H1 (cell line): ENCODE measurements around the gene TXK. TPM values are rescaled to one million over a fixed set of nuclear protein-coding genes. Genes with fewer than 3 reads are reported as not detected.

Source experiments
- EZH2 ChIP-seq: fragments of 200-600 bp; sonication (generic); IDR thresholded peaks from 2 replicates; pipeline ENCODE4 v1.7.1; 2012; ENCODE audit warnings: low read depth, mild to moderate bottlenecking, moderate library complexity, low read length, inconsistent platforms; ENCODE audit not compliant: severe bottlenecking
- GABPA ChIP-seq: IDR thresholded peaks from 2 replicates; pipeline ENCODE4 v1.6.1; 2011; ENCODE audit warnings: mild to moderate bottlenecking, low read length, moderate library complexity, borderline replicate concordance; ENCODE audit not compliant: insufficient read depth
- HDAC2 ChIP-seq, 2 experiments: fragments of 300-600 bp in 1 of 2; sonication (generic) in 1 of 2; IDR thresholded peaks; 2 replicates each; pipeline ENCODE4 v1.6.1; 2011 to 2012; ENCODE audit warnings: low read depth in 2 of 2, low read length in 2 of 2, mild to moderate bottlenecking in 2 of 2, moderate library complexity in 2 of 2, borderline replicate concordance in 1 of 2, inconsistent platforms in 1 of 2
- SIRT6 ChIP-seq: IDR thresholded peaks from one replicate; pipeline ENCODE4 v1.7.1; 2012; ENCODE audit warnings: low read length, inconsistent platforms
- SP4 ChIP-seq: IDR thresholded peaks from 2 replicates; pipeline ENCODE4 v1.6.1; 2012; ENCODE audit warnings: low read length, inconsistent platforms
- USF2 ChIP-seq: IDR thresholded peaks from 2 replicates; pipeline ENCODE4 v1.6.1; 2011; ENCODE audit warnings: low read length, improper control_type of control experiment
- YY1 ChIP-seq: IDR thresholded peaks from 2 replicates; pipeline ENCODE4 v1.6.1; 2011; ENCODE audit warnings: low read depth, mild to moderate bottlenecking, low read length
- polyA plus RNA-seq, 7 experiments: library from polyadenylated mRNA; depleted of rRNA in 3 of 7; stranded (reverse) in 5 of 7; unstranded in 2 of 7; fragments of >200 nt in 5 of 7; fragments of 200-250 nt in 2 of 7; gene quantifications; 1 replicate in 5 of 7; 2 replicates in 1 of 7; 4 replicates in 1 of 7; pipeline versions ENCODE4 v1.2.1 to v1.2.3, GENCODE V29; 2011 to 2013; ENCODE audit warnings: missing spikeins in 2 of 7, mixed read lengths in 2 of 7
- total RNA-seq: library from RNA; stranded (reverse); fragmentation: NEBNext Ultra II Directional; extraction: Animal tissue kit (Norgen Biotek cat#: 25700); gene quantifications from 2 replicates; pipeline ENCODE4 v1.2.1, GENCODE V29; 2021
- TF ChIP-seq, protein P1 (sequence below): fragments of 300-600 bp; sonication (generic); IDR thresholded peaks from 2 replicates; pipeline ENCODE4 v1.7.1; 2012; ENCODE audit warnings: low read length, moderate library complexity, mild to moderate bottlenecking, inconsistent platforms; ENCODE audit not compliant: insufficient replicate concordance

The TXK gene
- total and polyA plus RNA-seq, 2 of the 8 experiments (the other 6 are each of a cell fraction or from before 2014, with no cell fraction given): not detected

- TF ChIP-seq, protein P1, sequence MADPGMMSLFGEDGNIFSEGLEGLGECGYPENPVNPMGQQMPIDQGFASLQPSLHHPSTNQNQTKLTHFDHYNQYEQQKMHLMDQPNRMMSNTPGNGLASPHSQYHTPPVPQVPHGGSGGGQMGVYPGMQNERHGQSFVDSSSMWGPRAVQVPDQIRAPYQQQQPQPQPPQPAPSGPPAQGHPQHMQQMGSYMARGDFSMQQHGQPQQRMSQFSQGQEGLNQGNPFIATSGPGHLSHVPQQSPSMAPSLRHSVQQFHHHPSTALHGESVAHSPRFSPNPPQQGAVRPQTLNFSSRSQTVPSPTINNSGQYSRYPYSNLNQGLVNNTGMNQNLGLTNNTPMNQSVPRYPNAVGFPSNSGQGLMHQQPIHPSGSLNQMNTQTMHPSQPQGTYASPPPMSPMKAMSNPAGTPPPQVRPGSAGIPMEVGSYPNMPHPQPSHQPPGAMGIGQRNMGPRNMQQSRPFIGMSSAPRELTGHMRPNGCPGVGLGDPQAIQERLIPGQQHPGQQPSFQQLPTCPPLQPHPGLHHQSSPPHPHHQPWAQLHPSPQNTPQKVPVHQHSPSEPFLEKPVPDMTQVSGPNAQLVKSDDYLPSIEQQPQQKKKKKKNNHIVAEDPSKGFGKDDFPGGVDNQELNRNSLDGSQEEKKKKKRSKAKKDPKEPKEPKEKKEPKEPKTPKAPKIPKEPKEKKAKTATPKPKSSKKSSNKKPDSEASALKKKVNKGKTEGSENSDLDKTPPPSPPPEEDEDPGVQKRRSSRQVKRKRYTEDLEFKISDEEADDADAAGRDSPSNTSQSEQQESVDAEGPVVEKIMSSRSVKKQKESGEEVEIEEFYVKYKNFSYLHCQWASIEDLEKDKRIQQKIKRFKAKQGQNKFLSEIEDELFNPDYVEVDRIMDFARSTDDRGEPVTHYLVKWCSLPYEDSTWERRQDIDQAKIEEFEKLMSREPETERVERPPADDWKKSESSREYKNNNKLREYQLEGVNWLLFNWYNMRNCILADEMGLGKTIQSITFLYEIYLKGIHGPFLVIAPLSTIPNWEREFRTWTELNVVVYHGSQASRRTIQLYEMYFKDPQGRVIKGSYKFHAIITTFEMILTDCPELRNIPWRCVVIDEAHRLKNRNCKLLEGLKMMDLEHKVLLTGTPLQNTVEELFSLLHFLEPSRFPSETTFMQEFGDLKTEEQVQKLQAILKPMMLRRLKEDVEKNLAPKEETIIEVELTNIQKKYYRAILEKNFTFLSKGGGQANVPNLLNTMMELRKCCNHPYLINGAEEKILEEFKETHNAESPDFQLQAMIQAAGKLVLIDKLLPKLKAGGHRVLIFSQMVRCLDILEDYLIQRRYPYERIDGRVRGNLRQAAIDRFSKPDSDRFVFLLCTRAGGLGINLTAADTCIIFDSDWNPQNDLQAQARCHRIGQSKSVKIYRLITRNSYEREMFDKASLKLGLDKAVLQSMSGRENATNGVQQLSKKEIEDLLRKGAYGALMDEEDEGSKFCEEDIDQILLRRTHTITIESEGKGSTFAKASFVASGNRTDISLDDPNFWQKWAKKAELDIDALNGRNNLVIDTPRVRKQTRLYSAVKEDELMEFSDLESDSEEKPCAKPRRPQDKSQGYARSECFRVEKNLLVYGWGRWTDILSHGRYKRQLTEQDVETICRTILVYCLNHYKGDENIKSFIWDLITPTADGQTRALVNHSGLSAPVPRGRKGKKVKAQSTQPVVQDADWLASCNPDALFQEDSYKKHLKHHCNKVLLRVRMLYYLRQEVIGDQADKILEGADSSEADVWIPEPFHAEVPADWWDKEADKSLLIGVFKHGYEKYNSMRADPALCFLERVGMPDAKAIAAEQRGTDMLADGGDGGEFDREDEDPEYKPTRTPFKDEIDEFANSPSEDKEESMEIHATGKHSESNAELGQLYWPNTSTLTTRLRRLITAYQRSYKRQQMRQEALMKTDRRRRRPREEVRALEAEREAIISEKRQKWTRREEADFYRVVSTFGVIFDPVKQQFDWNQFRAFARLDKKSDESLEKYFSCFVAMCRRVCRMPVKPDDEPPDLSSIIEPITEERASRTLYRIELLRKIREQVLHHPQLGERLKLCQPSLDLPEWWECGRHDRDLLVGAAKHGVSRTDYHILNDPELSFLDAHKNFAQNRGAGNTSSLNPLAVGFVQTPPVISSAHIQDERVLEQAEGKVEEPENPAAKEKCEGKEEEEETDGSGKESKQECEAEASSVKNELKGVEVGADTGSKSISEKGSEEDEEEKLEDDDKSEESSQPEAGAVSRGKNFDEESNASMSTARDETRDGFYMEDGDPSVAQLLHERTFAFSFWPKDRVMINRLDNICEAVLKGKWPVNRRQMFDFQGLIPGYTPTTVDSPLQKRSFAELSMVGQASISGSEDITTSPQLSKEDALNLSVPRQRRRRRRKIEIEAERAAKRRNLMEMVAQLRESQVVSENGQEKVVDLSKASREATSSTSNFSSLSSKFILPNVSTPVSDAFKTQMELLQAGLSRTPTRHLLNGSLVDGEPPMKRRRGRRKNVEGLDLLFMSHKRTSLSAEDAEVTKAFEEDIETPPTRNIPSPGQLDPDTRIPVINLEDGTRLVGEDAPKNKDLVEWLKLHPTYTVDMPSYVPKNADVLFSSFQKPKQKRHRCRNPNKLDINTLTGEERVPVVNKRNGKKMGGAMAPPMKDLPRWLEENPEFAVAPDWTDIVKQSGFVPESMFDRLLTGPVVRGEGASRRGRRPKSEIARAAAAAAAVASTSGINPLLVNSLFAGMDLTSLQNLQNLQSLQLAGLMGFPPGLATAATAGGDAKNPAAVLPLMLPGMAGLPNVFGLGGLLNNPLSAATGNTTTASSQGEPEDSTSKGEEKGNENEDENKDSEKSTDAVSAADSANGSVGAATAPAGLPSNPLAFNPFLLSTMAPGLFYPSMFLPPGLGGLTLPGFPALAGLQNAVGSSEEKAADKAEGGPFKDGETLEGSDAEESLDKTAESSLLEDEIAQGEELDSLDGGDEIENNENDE: no peak
- TF ChIP-seq GABPA: no peak
- no peak for TF ChIP-seq SIRT6
- no peak for TF ChIP-seq HDAC2 (IDR thresholded peaks at IDR 0.05; ENCODE audit: borderline replicate concordance in 1 of 2, low read depth in 2 of 2, low read length in 2 of 2)
- TF ChIP-seq SP4: no peak
- no peak for TF ChIP-seq EZH2
- TF ChIP-seq YY1: no peak
- no peak for TF ChIP-seq USF2
- TF ChIP-seq, all 59 proteins: peak for 0
Observed at GRCh38 chr4:48138511-48138910, 4.5 kb upstream of the TXK start (continued).
